LNCaP clone FGC (cell line): ENCODE data around the gene SSTR3.

Source experiments
- DNase-seq: peaks from one replicate; pipeline ENCODE4 v3.0.0-alpha.2; 2011; ENCODE audit warnings: low read depth
- H3K4me3 ChIP-seq: 2 replicates; pipeline ENCODE4 v1.5.1; 2011; ENCODE audit warnings: mild to moderate bottlenecking, low read depth, low read length, control low read depth
- TF ChIP-seq, protein P1 (sequence below): IDR thresholded peaks from 2 replicates; pipeline ENCODE4 v1.5.1; 2012; ENCODE audit warnings: mild to moderate bottlenecking; ENCODE audit not compliant: control insufficient read depth, insufficient read depth; ENCODE audit errors: extremely low read depth

SSTR3 gene

DNA sequence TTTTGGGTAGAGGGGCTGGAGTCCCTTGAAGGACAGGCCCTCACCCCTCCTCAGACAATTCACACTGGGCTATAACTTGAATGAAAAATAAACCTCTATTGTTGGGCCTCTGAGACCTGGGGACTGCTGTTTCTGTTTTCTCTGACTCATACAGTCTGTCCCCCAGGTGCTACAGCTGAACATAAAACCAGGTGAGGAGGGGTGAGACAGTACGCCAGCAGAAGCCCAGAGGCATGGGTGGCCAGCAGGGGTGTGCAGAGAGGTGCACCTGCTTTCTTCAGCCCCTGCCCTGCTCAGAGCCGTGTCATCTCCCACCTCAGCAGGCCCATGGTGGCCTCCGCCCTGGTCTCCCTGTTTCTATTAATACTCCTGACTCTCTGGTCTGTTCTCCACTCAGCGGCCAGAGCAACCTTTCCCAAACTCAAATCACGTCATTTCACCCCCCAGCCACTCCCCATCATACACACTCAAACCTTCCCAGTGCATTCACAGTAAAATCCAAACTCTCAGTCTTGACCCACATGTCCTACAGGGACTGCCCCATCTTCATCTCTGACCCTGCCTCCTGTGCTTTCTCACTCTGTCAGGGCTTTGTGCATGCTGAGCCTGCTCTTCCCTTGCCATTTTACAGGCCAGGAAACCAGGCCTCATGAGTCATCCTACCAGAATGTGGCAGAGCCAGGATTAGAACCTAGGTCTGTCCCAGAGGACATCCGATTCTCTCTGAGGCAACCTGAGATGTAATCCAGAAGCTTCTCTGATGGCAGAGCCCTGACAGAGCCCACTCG, 57.2 kb downstream of the SSTR3 start:
- TF ChIP-seq, protein P1, sequence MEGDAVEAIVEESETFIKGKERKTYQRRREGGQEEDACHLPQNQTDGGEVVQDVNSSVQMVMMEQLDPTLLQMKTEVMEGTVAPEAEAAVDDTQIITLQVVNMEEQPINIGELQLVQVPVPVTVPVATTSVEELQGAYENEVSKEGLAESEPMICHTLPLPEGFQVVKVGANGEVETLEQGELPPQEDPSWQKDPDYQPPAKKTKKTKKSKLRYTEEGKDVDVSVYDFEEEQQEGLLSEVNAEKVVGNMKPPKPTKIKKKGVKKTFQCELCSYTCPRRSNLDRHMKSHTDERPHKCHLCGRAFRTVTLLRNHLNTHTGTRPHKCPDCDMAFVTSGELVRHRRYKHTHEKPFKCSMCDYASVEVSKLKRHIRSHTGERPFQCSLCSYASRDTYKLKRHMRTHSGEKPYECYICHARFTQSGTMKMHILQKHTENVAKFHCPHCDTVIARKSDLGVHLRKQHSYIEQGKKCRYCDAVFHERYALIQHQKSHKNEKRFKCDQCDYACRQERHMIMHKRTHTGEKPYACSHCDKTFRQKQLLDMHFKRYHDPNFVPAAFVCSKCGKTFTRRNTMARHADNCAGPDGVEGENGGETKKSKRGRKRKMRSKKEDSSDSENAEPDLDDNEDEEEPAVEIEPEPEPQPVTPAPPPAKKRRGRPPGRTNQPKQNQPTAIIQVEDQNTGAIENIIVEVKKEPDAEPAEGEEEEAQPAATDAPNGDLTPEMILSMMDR: no peak
- DNase-seq: no peak
- H3K4me3 ChIP-seq: no peak overlapping the region
